Fibroblast of lung (primary cell): Measurements from ENCODE around the gene AKR7A3. TPM values are rescaled to one million over a fixed set of nuclear protein-coding genes. Genes with fewer than 3 reads are reported as not detected.
"Not testable (repeated sequence)": the region's sequence is repeated elsewhere in the genome, so short reads cannot be mapped to it uniquely, and the experiment has no call there.

Experiments used
- DNase-seq, 2 donors: peaks; one replicate each; pipeline versions ENCODE4 v3.0.0 to v3.0.0-alpha.2; 2010; ENCODE audit warnings: low read depth in 2 of 2
- H2AFZ ChIP-seq: 2 replicates; pipeline ENCODE4 v1.5.1; 2012; ENCODE audit warnings: low read length, control low read depth, inconsistent platforms
- H3K27ac ChIP-seq: 2 replicates; pipeline ENCODE4 v1.5.1; 2011; ENCODE audit warnings: low read length, control low read depth; ENCODE audit not compliant: insufficient read depth
- H3K27me3 ChIP-seq: 2 replicates; pipeline ENCODE4 v1.5.1; 2011; ENCODE audit warnings: mild to moderate bottlenecking, low read length; ENCODE audit not compliant: control insufficient read depth, insufficient read depth
- H3K36me3 ChIP-seq: 2 replicates; pipeline ENCODE4 v1.5.1; 2011; ENCODE audit warnings: low read length; ENCODE audit not compliant: control insufficient read depth, insufficient read depth
- H3K4me1 ChIP-seq: 2 replicates; pipeline ENCODE4 v1.5.1; 2011; ENCODE audit warnings: low read length; ENCODE audit not compliant: control insufficient read depth, insufficient read depth; ENCODE audit errors: extremely low read depth
- H3K4me2 ChIP-seq: 2 replicates; pipeline ENCODE4 v1.5.1; 2011; ENCODE audit warnings: low read length, control low read depth; ENCODE audit not compliant: insufficient read depth; ENCODE audit errors: extremely low read depth
- H3K4me3 ChIP-seq, 4 experiments: fragments of 200-600 bp in 1 of 4; sonication (generic) in 1 of 4; replicated peaks in 1 of 4; 2 replicates each; pipeline ENCODE4 v1.5.1; 2011 to 2016; ENCODE audit warnings: low read length in 4 of 4, low read depth in 3 of 4, mild to moderate bottlenecking in 3 of 4, control low read depth in 2 of 4, inconsistent platforms in 1 of 4, mixed read lengths in 1 of 4; ENCODE audit not compliant: insufficient read depth in 1 of 4; ENCODE audit errors: control extremely low read depth in 1 of 4
- H3K79me2 ChIP-seq: 2 replicates; pipeline ENCODE4 v1.5.1; 2012; ENCODE audit warnings: mild to moderate bottlenecking, low read length, inconsistent platforms; ENCODE audit not compliant: control insufficient read depth, insufficient read depth
- H3K9ac ChIP-seq: 2 replicates; pipeline ENCODE4 v1.5.1; 2011; ENCODE audit warnings: mild to moderate bottlenecking, low read length, control low read depth; ENCODE audit not compliant: insufficient read depth
- H3K9me3 ChIP-seq: 2 replicates; pipeline ENCODE4 v1.5.1; 2012; ENCODE audit warnings: low read depth, low read length; ENCODE audit not compliant: control insufficient read depth, insufficient read depth
- H4K20me1 ChIP-seq: 2 replicates; pipeline ENCODE4 v1.5.1; 2011; ENCODE audit warnings: low read length; ENCODE audit not compliant: control insufficient read depth, insufficient read depth; ENCODE audit errors: extremely low read depth
- CTCF ChIP-seq, 2 donors: IDR thresholded peaks in 1 of 2; conservative IDR thresholded peaks in 1 of 2; 1 replicate in 1 of 2; 2 replicates in 1 of 2; pipeline ENCODE4 v1.5.1; 2011 to 2012; ENCODE audit warnings: low read length in 2 of 2, control low read depth in 1 of 2, inconsistent platforms in 1 of 2, low read depth in 1 of 2, mild to moderate bottlenecking in 1 of 2
- EZH2 ChIP-seq: IDR thresholded peaks from 2 replicates; pipeline ENCODE4 v1.5.1; 2012; ENCODE audit warnings: low read length, control low read depth, mild to moderate bottlenecking; ENCODE audit errors: missing control alignments
- polyA plus RNA-seq, 2 donors: library from polyadenylated mRNA; depleted of rRNA in 1 of 2; stranded (reverse) in 1 of 2; unstranded in 1 of 2; fragments of >200 nt; gene quantifications; 2 replicates each; pipeline ENCODE4 v1.2.1, GENCODE V29; 2011 to 2012; ENCODE audit warnings: missing spikeins in 1 of 2
- total RNA-seq: library from RNA; depleted of rRNA; stranded (reverse); fragments of >200 nt; gene quantifications from 2 replicates; pipeline ENCODE4 v1.2.1, GENCODE V29; 2014

The AKR7A3 gene
- total and polyA plus RNA-seq, 2 donors (not counting 1 experiment from before 2014, with no cell fraction given) = 0.12 to 0.33 TPM

DNA sequence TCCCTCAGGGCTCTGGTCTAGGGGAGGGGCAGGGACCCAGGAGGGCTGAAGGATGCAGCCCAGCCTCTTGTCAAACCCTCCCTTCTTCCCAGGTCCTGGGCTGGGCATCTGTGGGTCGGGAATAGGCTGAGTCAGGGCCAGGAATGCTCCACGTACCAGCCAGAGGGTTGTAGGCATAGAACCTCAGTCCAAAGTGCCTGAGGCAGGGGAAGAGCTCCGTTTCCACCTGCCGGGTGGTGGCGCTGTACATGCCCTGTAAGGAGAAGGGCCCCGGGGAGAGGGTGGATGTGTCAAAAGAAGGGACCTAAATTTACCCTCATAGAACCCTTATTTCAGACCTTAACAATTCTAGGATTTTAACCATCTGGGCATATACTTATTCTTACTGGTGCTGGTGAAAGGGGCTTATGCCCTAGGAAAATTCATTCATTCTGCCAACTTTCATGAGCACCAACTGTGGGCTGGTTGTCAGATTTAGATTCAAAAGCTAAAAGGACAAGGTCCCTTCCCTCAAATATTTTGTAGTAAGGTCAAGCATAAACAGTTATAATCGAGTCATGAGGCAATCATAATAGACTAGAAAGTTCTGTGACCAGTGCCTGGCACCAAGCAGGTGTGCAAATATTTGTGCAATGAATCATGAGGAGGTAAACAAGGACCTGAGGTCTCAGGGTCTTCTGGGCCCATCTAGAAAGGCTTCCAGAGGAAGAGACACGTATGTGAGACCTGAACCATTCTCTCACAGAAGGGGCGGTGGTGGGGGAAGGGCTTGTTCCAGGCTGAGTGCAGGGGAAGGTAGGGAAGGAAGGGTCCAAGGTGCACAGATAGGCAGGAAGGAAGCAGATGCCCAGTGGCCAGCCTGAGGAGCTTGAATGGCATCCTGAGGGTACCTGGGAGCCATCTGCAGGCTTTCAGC lies 18.9 kb downstream of the AKR7A3 start:
- not testable (repeated sequence) for H3K4me1 ChIP-seq, H3K4me2 ChIP-seq, H3K27ac ChIP-seq, H2AFZ ChIP-seq, H4K20me1 ChIP-seq, H3K79me2 ChIP-seq, H3K36me3 ChIP-seq, H3K9me3 ChIP-seq, H3K4me3 ChIP-seq, H3K9ac ChIP-seq, H3K27me3 ChIP-seq
- peak in 1 of 2 donors; percentile 18 for DNase-seq
- peak in 1 of 2 donors; percentile 18 for TF ChIP-seq CTCF (conservative IDR thresholded peaks at IDR 0.05 in 1 of 2, IDR thresholded peaks at IDR 0.05 in 1 of 2; ENCODE audit: low read depth in 1 of 2, low read length in 2 of 2)

- Histone ChIP-seq H3K4me1 (no peaks in the 10 kb centered on the region), H4K20me1 (no peaks in the 10 kb centered on the region), H3K27ac (no peak overlapping the region), H3K4me2 (no peak overlapping the region), H3K36me3 (no peaks in the 10 kb centered on the region), H3K27me3 (no peaks in the 10 kb centered on the region), H3K9me3 (no peaks in the 10 kb centered on the region), H3K9ac (no peak overlapping the region), H2AFZ (no peak overlapping the region), H3K4me3 (no peak overlapping the region), H3K79me2 (no peaks in the 10 kb centered on the region)
- no peak for DNase-seq
- TF ChIP-seq CTCF (conservative IDR thresholded peaks at IDR 0.05 in 1 of 2, IDR thresholded peaks at IDR 0.05 in 1 of 2; ENCODE audit: low read depth in 1 of 2, low read length in 2 of 2) (no peak), EZH2 (no peak)
Measured at GRCh38 chr1:19268445-19268844, 20.1 kb downstream of the AKR7A3 start.

DNA sequence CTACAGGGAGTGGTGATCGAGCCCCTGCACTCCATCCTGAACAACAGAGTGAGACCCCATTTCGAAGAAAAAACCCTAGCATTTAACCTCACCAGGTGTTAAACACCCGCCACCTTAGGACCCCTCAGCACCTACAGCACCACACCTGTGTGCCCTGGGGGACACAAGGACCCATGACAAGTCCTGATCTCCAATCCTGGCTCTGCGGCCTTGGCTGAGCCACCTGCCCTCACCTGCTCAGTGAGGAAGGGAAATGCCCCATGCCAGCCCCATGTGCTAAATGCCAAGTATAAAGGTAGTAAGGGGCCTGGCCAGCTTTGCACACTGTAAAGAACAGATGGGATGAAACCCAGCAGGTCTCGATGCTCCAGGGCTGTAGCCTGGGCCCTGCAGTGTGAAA lies 25.8 kb downstream of the AKR7A3 start:
- Histone ChIP-seq H2AFZ (no peak overlapping the region), H3K36me3 (peaks cover 6% of the 10 kb centered on the region), H4K20me1 (no peaks in the 10 kb centered on the region), H3K9me3 (no peaks in the 10 kb centered on the region), H3K27me3 (no peaks in the 10 kb centered on the region), H3K4me3 (no peak overlapping the region), H3K27ac (no peak overlapping the region), H3K4me1 (peaks cover 6% of the 10 kb centered on the region), H3K79me2 (no peaks in the 10 kb centered on the region), H3K9ac (no peak overlapping the region), H3K4me2 (no peak overlapping the region)
- TF ChIP-seq EZH2 = no peak
- DNase-seq = no peak
